Heart left ventricle (tissue), 16 donors: ENCODE data around the gene S100PBP. TPM values are rescaled to one million over a fixed set of nuclear protein-coding genes. Genes with fewer than 3 reads are reported as not detected.

Experiments
- ATAC-seq, 4 donors: fragments of 200-7000 bp; cut with Tn5 transposase; one replicate each; pipeline ENCODE4 v1.9.1; 2020 to 2022; ENCODE audit warnings: moderate library complexity in 4 of 4, mild to moderate bottlenecking in 3 of 4, moderate number of reproducible peaks in 1 of 4
- DNase-seq, 5 donors: peaks; one replicate each; pipeline ENCODE4 v3.0.0-alpha.2; 2020
- H3K27ac ChIP-seq, 12 donors: fragments of 200-600 bp; sonication (generic) in 4 of 12; one replicate each; pipeline versions ENCODE4 v1.5.0 to v1.8.0; 2016 to 2022; ENCODE audit warnings: mild to moderate bottlenecking in 2 of 12
- H3K27me3 ChIP-seq, 9 donors: fragments of 200-600 bp; sonication (generic) in 2 of 9; one replicate each; pipeline versions ENCODE4 v1.5.1 to v1.8.0; 2016 to 2022; ENCODE audit warnings: mild to moderate bottlenecking in 3 of 9
- H3K36me3 ChIP-seq, 9 donors: fragments of 200-600 bp; sonication (generic) in 2 of 9; one replicate each; pipeline versions ENCODE4 v1.5.0 to v1.8.0; 2018 to 2022; ENCODE audit warnings: mild to moderate bottlenecking in 2 of 9
- H3K4me1 ChIP-seq, 12 donors: fragments of 200-600 bp; sonication (generic) in 4 of 12; one replicate each; pipeline versions ENCODE4 v1.5.0 to v1.8.0; 2016 to 2022; ENCODE audit warnings: mild to moderate bottlenecking in 3 of 12
- H3K4me3 ChIP-seq, 12 donors: fragments of 200-600 bp; sonication (generic) in 4 of 12; one replicate each; pipeline versions ENCODE4 v1.5.0 to v1.8.0; 2017 to 2022; ENCODE audit warnings: mild to moderate bottlenecking in 9 of 12, moderate library complexity in 4 of 12
- H3K9me3 ChIP-seq, 12 donors: fragments of 200-600 bp; sonication (generic) in 4 of 12; one replicate each; pipeline versions ENCODE4 v1.5.0 to v1.8.0; 2016 to 2022; ENCODE audit warnings: mild to moderate bottlenecking in 1 of 12
- POLR2A ChIP-seq, 2 donors: fragments of 450-650 bp; IDR thresholded peaks; one replicate each; pipeline ENCODE4 v1.6.1; 2017; ENCODE audit warnings: antibody characterized with exemption in 2 of 2, mild to moderate bottlenecking in 2 of 2, moderate library complexity in 2 of 2
- WGBS, 4 donors: extraction: QIAGEN DNeasy Blood & Tissue Kit in 2 of 4; methylation state at CpG; one replicate each; pipeline versions ENCODE4 v1.1.5 to v1.1.7; 2013 to 2018; 5-methylcytosine and 5-hydroxymethylcytosine counted together
- intact Hi-C, 10 donors: fragments of 100-400 bp; cut with DNase I; formaldehyde crosslinking; loops; one replicate each; pipeline versions ENCODE4 v1.11.1 to v1.14.2; 2022
- polyA plus RNA-seq, 2 donors: library from polyadenylated mRNA; stranded (reverse); fragments of 200-250 nt; gene quantifications; one replicate each; pipeline ENCODE4 v1.2.3, GENCODE V29; 2013
- total RNA-seq, 9 donors: library from RNA; depleted of rRNA in 2 of 9; stranded (reverse); fragments of >200 nt in 2 of 9; fragmentation: NEBNext Ultra II Directional in 3 of 9; extraction: Animal tissue kit (Norgen Biotek cat#: 25700) in 3 of 9; gene quantifications; one replicate each; pipeline versions ENCODE4 v1.1.0 to v1.2.4, GENCODE V29; 2016 to 2023
- TF ChIP-seq, protein P1 (sequence below), 12 donors: fragments of 200-600 bp; sonication (generic) in 4 of 12; IDR thresholded peaks; one replicate each; pipeline versions ENCODE4 v1.5.0 to v1.8.0; 2018 to 2022; ENCODE audit warnings: antibody characterized with exemption in 12 of 12, mild to moderate bottlenecking in 5 of 12
- donor health status: ischemic (EF 13 %, LVEDD 7.1; RV severe dilation, severe dysfunction).
- donor health status: healthy with polysubstance abuse.
- donor health status: DM: no; HTN: yes; CAD: no.
- donor health status: DM: no; HTN: no; CAD: no.
- donor health status: ischemic (EF 25% LVEDD 6.9; RV normal size, moderate dysfunction).
- donor health status: ischemic (EF 25% LVEDD 5.7; RV mildly dilated, moderate dysfunction).
- donor health status: healthy.
- donor health status: DM: yes; HTN: yes; CAD: no.
- donor health status: ischemic (EF 35%, LVEDD 5.7; RV mildly dilated, moderate dysfunction).
- donor health status: nonischemic (EF 11% LVEDD 7.7; RV severe dilation, severe dysfunction).
- donor health status: DM: yes; HTN: yes; CAD: no.
- donor health status: PGD.
- donor health status: ischemic (EF 29% LVEDD 5.4; RV normal size, mild dysfunction).
- donor health status: nonischemic (EF 23%, LVEDD 6.1; RV moderate dilation, normal function).

The S100PBP gene
- total and polyA plus RNA-seq, 11 donors, result 5.8 to 21.2 (median 10.7) TPM

DNA sequence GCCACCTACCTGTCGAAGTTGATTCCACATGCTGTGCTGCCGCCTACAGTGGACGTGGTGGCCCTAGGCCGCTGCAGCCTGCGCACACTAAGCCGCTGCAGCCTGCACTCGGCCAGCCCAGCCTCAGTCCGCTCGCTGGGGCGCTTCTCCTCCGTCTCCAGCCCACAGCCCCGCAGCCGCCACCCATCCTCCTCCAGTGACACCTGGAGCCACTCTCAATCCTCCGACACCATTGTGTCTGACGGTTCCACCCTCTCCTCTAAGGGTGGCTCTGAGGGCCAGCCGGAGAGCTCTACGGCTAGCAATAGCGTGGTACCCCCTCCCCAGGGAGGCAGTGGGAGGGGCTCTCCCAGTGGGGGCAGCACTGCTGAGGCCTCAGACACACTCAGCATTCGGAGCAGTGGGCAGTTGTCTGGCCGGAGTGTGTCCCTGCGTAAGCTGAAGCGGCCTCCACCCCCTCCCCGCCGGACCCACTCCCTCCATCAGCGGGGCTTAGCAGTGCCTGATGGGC is 47.2 kb upstream of the S100PBP start:
- TF ChIP-seq POLR2A (IDR thresholded peaks at IDR 0.05), result no peak
- TF ChIP-seq, protein P1, sequence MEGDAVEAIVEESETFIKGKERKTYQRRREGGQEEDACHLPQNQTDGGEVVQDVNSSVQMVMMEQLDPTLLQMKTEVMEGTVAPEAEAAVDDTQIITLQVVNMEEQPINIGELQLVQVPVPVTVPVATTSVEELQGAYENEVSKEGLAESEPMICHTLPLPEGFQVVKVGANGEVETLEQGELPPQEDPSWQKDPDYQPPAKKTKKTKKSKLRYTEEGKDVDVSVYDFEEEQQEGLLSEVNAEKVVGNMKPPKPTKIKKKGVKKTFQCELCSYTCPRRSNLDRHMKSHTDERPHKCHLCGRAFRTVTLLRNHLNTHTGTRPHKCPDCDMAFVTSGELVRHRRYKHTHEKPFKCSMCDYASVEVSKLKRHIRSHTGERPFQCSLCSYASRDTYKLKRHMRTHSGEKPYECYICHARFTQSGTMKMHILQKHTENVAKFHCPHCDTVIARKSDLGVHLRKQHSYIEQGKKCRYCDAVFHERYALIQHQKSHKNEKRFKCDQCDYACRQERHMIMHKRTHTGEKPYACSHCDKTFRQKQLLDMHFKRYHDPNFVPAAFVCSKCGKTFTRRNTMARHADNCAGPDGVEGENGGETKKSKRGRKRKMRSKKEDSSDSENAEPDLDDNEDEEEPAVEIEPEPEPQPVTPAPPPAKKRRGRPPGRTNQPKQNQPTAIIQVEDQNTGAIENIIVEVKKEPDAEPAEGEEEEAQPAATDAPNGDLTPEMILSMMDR (IDR thresholded peaks at IDR 0.05), result no peak
- Histone ChIP-seq H3K27me3 (no peaks in the 10 kb centered on the region), H3K4me3 (no peak overlapping the region), H3K27ac (no peak overlapping the region), H3K4me1 (peaks cover 0 to 25% (median 9%) of the 10 kb centered on the region in 12 donors), H3K36me3 (peaks cover 0 to 33% (median 15%) of the 10 kb centered on the region in 9 donors), H3K9me3 (no peaks in the 10 kb centered on the region)
- intact Hi-C loops, result loop anchor here in 8 of 10 donors (5.0 to 10.0 kb wide), 8 partner anchors 58 to 368 kb away; no protein-coding TSS in a partner anchor
- ATAC-seq (no peak), DNase-seq (no peak)
- WGBS, 4 donors, result 90 to 95% (median 94%) methylated on average over 15 to 25 of the region's 25 CpGs

DNA sequence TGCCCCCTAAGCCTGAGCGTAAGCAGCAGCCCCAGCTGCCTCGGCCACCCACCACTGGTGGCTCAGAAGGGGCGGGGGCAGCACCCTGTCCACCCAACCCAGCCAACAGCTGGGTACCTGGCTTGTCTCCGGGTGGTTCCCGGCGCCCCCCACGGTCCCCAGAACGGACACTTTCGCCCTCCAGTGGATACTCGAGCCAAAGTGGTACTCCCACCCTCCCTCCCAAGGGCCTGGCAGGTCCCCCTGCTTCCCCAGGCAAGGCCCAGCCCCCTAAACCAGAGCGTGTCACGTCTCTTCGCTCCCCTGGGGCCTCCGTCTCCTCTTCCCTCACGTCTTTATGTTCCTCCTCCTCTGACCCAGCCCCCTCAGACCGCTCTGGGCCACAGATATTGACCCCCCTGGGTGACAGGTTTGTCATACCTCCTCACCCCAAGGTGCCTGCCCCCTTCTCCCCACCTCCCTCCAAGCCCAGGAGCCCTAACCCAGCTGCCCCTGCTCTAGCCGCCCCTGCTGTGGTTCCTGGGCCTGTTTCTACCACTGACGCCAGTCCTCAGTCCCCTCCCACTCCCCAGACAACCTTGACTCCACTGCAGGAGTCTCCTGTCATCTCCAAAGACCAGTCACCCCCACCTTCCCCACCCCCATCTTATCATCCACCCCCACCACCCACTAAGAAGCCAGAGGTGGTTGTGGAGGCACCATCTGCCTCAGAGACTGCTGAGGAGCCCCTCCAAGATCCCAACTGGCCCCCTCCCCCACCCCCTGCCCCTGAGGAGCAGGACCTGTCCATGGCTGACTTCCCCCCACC is 46.5 kb upstream of the S100PBP start:
- no peaks in the 10 kb centered on the region for H3K27me3 ChIP-seq
- H3K36me3 ChIP-seq, result peaks cover 0 to 40% (median 22%) of the 10 kb centered on the region in 9 donors
- ATAC-seq, result no peak
- H3K9me3 ChIP-seq, result no peaks in the 10 kb centered on the region
- intact Hi-C loops, result loop anchor here in 8 of 10 donors (5.0 to 10.0 kb wide), 8 partner anchors 59 to 369 kb away; no protein-coding TSS in a partner anchor
- WGBS, 4 donors, result 84 to 88% (median 85%) methylated on average over 15 to 18 of the region's 18 CpGs
- DNase-seq, result no peak
- no peak overlapping the region for H3K4me3 ChIP-seq
- TF ChIP-seq, protein P1 (IDR thresholded peaks at IDR 0.05), result no peak
- no peak for TF ChIP-seq POLR2A (IDR thresholded peaks at IDR 0.05)
- no peak overlapping the region for H3K27ac ChIP-seq
- H3K4me1 ChIP-seq, result peaks cover 0 to 25% (median 9%) of the 10 kb centered on the region in 12 donors

DNA sequence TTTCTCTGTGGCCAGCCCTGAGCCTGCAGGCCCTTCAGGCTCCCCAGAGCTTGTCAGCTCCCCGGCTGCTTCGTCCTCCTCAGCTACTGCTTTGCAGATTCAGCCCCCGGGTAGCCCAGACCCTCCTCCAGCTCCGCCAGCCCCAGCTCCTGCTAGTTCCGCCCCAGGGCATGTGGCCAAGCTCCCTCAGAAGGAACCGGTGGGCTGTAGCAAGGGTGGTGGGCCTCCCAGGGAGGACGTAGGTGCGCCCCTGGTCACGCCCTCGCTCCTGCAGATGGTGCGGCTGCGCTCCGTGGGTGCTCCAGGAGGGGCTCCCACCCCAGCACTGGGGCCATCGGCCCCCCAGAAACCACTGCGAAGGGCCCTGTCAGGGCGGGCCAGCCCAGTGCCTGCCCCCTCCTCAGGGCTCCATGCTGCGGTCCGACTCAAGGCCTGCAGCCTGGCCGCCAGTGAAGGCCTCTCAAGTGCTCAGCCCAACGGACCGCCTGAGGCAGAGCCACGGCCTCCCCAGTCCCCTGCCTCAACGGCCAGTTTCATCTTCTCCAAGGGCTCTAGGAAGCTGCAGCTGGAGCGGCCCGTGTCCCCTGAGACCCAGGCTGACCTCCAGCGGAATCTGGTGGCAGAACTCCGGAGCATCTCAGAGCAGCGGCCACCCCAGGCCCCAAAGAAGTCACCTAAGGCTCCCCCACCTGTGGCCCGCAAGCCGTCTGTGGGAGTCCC is 45.7 kb upstream of the S100PBP start:
- intact Hi-C loops, result loop anchor here (1.0 to 10.0 kb wide), 12 partner anchors 59 to 371 kb away; no protein-coding TSS in a partner anchor
- peaks cover 0 to 24% (median 9%) of the 10 kb centered on the region in 12 donors for H3K4me1 ChIP-seq
- H3K4me3 ChIP-seq, result no peak overlapping the region
- no peaks in the 10 kb centered on the region for H3K27me3 ChIP-seq
- no peak for ATAC-seq
- no peak for TF ChIP-seq POLR2A (IDR thresholded peaks at IDR 0.05)
- TF ChIP-seq, protein P1 (IDR thresholded peaks at IDR 0.05), result no peak
- H3K9me3 ChIP-seq, result no peaks in the 10 kb centered on the region
- no peak overlapping the region for H3K27ac ChIP-seq
- no peak for DNase-seq
- peaks cover 0 to 48% (median 30%) of the 10 kb centered on the region in 9 donors for H3K36me3 ChIP-seq
- 69 to 90% (median 86%) methylated on average over 23 to 30 of the region's 30 CpGs for WGBS, 4 donors
